GM12873 (cell line): ENCODE data around the gene LIPG.

Source experiments
- CTCF ChIP-seq: IDR thresholded peaks from 2 replicates; pipeline ENCODE4 v1.5.1; 2012; ENCODE audit warnings: low read depth, mild to moderate bottlenecking, moderate library complexity, low read length, control low read depth; ENCODE audit not compliant: insufficient read depth; ENCODE audit errors: missing control alignments

Gene LIPG

GRCh38 chr18:49562481-49563129, 748 bp downstream of the LIPG start:
- TF ChIP-seq CTCF: no peak

- TF ChIP-seq CTCF: no peak
Observed at GRCh38 chr18:49563130-49563540, 1.3 kb downstream of the LIPG start.

- no peak for TF ChIP-seq CTCF
Observed at GRCh38 chr18:49563701-49564517, 2.1 kb downstream of the LIPG start.

GRCh38 chr18:49564518-49564834, 2.6 kb downstream of the LIPG start:
- TF ChIP-seq CTCF: no peak

GRCh38 chr18:49565101-49565500, 3.2 kb downstream of the LIPG start:
- no peak for TF ChIP-seq CTCF

- no peak for TF ChIP-seq CTCF
Observed at GRCh38 chr18:49565612-49566011, 3.8 kb downstream of the LIPG start.

- TF ChIP-seq CTCF: no peak
Observed at GRCh38 chr18:49566217-49566770, 4.4 kb downstream of the LIPG start.
